ENCODE measurements around the gene OR4F6.

Gene OR4F6

DNA sequence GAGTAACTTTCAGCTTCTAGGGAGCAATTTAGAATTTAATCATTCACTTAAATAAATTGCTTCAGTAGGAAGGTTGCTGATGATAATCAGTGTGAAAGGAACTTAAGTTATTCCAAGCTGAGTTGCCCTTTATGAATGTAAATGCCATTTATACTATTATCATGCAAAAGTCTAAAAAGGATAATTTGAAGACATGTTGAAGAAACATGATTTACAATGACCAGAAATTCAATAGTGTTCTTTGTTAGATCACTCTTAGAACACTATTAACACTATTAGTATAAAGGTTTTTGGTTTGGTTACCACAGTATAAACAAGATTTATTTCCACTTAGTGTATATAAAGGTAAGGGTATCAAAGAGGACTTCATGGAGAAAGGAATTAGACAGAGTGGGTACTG, 1.6 kb downstream of the OR4F6 start:
- no peak for DNase-seq (ENCODE audit: low read depth)

DNA sequence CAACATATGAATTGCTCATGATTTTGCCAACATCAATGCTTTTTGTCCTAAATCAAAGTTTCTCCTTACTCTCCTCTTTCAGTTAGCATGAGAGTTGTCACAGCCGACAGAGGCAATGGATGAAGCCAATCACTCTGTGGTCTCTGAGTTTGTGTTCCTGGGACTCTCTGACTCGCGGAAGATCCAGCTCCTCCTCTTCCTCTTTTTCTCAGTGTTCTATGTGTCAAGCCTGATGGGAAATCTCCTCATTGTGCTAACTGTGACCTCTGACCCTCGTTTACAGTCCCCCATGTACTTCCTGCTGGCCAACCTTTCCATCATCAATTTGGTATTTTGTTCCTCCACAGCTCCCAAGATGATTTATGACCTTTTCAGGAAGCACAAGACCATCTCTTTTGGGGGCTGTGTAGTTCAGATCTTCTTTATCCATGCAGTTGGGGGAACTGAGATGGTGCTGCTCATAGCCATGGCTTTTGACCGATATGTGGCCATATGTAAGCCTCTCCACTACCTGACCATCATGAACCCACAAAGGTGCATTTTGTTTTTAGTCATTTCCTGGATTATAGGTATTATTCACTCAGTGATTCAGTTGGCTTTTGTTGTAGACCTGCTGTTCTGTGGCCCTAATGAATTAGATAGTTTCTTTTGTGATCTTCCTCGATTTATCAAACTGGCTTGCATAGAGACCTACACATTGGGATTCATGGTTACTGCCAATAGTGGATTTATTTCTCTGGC, 2.5 kb downstream of the OR4F6 start:
- no peak for DNase-seq (ENCODE audit: low read depth)

DNA sequence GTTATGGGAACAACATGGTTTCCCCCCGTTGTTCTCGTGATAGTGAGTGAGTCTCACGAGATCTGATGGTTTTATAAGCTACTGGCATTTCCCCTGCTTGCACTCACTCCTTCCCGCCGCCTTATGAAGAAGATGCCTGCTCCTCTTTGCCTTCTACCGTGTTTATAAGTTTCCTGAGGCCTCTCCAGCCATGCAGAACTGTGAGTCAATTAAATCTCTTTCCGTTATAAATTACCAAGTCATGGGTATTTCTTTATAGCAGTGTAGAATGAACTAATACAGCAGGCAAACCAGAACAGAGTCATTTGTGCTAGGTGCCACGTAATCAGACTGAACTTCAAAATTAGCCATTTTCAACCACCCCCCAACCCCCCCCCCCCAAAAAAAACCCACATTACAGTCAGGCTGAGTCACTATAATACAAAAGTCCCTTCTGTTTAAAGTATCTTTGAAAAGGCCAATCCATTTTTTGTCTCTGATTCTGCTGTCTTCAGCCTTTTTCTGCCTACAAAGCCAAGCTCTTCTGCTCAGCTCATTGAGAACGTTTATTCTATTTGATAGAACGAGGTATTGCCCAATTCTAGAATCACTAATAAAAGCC, 4.1 kb downstream of the OR4F6 start:
- no peak for DNase-seq (ENCODE audit: low read depth)

DNA sequence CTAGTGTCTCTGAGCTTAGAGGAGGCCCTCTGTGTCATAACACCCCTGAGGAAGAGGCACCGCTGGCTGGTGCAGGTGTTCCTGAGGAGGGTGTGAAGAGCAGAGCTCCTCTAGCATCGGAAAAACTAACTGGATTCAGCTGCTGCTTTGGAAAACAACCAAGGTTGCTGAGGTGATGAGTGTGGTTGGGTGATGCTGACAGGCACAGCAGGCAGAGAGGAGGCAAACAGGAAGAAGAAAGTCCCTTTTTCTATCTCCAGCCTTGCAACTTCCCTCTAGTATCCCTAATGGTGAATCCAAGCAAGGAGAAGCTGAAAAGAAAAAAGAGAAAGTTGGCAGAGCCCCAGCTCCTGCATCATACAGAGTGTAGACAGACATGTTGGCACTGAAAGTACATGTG, 4.9 kb downstream of the OR4F6 start:
- DNase-seq (ENCODE audit: low read depth) = no peak

DNA sequence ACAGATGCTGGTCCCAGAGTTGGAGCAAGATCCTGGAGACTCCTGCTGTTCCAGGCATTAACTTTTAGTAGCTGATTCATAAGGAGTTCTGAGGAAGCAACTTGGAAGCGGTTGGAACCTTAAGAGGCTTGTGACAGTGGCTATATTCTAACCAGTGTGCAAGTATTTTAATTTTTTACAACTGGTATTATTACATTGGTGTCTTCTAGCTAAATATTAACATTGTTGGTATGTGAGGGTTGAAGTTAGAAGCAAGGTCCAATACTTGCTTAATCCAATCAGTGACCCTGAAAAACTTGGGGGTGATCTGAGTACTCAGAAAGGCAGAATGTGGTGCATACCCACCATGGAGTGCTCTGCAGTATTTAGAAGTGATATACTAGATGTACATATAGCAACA, 7.1 kb downstream of the OR4F6 start:
- DNase-seq (ENCODE audit: low read depth) = no peak

DNA sequence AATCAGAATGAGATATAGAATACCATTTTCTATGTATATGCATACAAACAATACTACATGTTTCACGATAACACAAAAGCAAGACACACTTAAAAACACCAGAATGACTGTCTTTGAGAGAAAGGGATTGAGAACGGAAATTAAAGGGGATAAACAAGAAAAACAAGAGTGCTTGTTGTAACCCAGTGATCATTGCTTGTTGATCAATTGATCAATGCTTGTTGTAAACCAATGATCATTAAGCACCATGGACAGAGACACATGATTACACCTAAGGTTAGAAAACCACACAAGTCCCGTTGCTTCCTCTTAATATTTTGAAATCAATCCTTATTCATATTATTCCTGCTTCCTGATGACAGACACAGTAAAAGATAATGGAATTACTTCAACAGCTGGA, 7.6 kb downstream of the OR4F6 start:
- DNase-seq (ENCODE audit: low read depth) = no peak

DNA sequence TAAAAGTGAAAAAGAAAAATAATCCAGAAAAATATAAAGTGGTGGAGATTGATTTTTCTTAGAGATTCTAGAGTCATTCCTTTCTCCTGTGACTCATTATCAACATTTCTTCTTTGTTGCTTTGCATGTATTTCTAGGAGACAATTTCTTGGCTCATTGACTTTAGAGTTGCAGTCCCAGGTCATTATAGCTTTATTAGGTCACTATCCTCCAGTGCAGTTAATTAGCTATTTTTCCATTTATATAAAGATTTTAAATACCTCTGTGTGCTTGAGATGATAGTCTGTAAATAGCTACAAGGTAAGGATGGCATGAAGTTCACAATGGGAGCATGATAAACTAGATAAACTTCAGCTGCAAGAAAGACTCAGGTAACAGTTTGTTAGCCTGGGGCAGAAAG, 8.6 kb downstream of the OR4F6 start, which contains the start of gene OR4F15:
Gene OR4F15, plus strand, starts transcription at position 301 of the 400 bp plus-strand sequence. CDS start 5,985 bp downstream, outside the sequence.
- no peak for DNase-seq (ENCODE audit: low read depth)

DNA sequence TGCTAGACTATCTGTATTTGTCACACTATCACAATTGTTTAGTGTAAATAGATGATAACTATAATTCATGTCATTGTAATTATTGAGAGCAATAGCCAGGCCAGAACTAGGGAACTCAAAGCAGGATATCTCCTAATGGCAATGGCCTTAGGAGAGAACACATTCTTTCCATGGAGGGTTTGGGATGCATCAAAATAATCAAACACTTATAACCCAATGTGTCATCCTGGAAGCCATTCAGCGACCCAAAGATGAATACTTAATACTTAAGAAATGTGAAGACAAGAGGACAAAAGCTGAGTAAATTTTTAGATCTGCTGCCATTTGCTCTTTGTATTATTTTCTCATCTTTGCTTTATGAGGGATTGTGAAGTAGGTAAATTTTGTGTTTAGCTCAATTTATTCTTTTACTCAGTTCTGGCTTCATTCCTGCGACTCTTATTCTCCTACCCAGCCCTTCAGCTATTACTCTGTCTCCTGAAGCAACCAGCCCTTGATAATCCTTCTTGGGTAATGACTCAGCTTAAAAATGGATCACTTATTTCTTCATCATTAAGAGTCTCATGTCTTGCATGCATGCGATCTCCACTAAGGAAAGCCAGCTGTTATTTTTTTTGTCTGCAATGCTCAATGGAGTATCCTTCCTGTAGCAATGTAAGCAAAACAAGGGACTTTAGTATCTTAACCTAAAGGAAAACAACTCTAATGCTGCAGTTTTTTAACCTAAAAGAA, 10.7 kb downstream of the OR4F6 start:
- no peak for DNase-seq (ENCODE audit: low read depth)

DNA sequence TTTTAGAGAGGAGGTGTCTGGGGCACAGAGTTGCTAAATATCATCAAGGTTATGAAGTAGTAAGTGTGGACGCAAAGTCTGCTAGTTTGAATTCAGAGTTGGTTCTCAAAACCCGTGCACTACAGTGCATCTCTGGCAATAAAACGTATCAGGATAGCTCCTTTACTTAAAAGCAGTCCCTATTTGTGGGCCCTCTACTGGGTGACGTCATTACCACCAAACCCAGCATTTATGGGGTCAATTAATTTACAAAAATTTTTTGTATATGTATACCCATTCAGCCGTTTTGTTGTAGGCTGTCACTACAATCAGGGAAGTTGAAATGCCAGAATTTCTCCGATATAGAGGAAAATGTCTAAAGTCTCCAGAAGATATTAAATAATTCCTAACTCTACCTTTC, 17.5 kb downstream of the OR4F6 start:
- DNase-seq (ENCODE audit: low read depth) = no peak

DNA sequence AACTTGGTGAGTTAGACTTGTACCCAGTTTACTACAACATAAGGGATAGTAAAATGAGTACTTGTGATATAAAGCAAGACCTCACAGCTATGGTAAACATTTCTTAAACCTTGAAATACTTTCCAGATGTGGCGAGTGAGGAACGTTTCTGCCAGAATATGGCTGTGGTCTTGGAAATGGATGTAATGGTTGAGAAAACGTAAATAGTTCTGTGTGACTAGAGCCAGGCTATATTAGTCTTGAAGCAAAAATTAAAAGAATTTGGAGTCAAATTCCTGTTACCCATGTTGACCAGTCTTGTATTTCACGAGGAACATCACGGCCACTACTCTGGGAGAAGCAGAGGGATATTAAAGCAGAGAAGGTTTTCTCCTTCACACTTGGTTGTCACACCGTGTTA, 23.9 kb downstream of the OR4F6 start:
- DNase-seq (ENCODE audit: low read depth) = no peak

DNA sequence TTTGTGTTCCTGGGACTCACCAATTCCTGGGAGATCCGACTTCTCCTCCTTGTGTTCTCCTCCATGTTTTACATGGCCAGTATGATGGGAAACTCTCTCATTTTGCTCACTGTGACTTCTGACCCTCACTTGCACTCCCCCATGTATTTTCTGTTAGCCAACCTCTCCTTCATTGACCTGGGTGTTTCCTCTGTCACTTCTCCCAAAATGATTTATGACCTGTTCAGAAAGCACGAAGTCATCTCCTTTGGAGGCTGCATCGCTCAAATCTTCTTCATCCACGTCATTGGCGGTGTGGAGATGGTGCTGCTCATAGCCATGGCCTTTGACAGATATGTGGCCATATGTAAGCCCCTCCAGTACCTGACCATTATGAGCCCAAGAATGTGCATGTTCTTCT, 25.5 kb downstream of the OR4F6 start:
- DNase-seq (ENCODE audit: low read depth) = no peak

DNA sequence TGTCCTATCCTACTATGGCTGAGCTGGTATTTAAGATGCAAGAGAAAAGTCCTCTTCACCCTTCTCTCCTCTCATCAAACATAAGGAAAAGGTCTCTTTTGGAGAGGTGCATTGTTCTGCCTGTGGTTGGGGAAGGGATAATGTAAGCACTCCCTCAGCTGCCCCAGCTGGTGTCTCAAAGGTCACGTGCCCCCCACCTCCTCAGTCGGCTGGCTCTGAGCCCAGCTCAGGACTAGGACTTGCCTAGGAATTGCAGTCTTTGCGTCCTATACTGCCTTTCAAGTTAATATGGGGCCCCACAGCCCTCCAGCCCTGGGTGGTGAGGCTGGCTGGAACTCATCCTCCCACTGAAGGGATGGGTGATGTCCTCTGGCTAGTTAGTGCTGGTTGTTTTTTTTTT, 38.3 kb downstream of the OR4F6 start:
- DNase-seq (ENCODE audit: low read depth) = no peak

DNA sequence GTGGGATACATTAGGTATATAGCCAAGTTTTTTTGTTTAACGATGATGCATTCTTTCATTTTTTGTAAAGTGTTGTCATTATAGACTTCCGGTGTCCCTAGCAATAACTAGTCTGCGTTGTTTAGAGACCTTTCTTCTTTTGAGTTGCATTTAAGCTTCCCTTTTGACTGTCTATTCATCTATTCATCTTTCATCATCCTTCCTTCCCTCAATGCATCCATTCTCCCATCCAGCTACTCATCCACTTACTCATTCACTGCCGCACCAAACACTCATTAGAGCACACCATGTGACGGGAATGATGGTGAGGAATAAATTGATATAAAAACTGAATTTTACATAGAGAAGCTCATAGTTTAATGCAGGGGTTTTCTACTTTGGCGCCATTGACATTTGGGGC, 41.6 kb downstream of the OR4F6 start:
- DNase-seq (ENCODE audit: low read depth) = no peak

DNA sequence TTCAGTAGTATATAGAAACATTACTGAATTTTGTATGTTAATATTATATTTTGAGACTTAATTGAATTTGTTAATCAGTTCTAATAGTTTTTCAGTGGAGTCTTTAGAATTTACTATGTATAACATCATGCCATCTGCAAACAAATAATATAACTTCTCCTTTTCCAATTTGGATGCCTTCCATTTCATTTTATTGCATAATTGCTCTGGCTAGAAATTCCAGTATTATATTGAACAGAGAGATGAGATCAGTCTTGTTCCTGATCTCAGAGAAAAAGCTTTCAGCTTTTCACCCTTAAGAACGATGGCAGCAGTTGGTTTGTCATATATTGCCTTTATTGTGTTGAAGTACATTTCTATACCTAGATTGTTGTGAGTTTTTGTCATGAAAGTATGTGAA, 49.0 kb downstream of the OR4F6 start:
- DNase-seq (ENCODE audit: low read depth) = no peak
